H1 (cell line): Measurements from ENCODE around the gene GPR45. TPM values are rescaled to one million over a fixed set of nuclear protein-coding genes. Genes with fewer than 3 reads are reported as not detected.

Source experiments
- CTCF ChIA-PET: fragments of 300-600 bp; sonication (Branson Sonifier 250); formaldehyde crosslinking; loops from one replicate; lab custom pipeline; 2021; ENCODE audit not compliant: partially characterized antibody; lab: Charles Lee
- POLR2A ChIA-PET: fragments of 300-600 bp; sonication (Branson Sonifier 250); formaldehyde crosslinking; loops from one replicate; lab custom pipeline; 2021; ENCODE audit warnings: inconsistent platforms; ENCODE audit not compliant: partially characterized antibody; lab: Charles Lee
- DNase-seq, 2 experiments: peaks; one replicate each; pipeline versions ENCODE4 v3.0.0 to v3.0.0-alpha.2; 2010 to 2022; ENCODE audit warnings: low spot score in 2 of 2, low read depth in 1 of 2, mixed read lengths in 1 of 2
- FAIRE-seq: peaks from 2 replicates; lab custom pipeline; 2011; peaks lifted over from hg19 to GRCh38; lab: Jason Lieb, UNC
- H2AFZ ChIP-seq: 2 replicates; pipeline ENCODE4 v1.8.1; 2012; ENCODE audit warnings: low read length, inconsistent platforms
- H2AK5ac ChIP-seq: 2 replicates; pipeline ENCODE4 v1.6.1; 2013; ENCODE audit warnings: low read depth, low read length
- H2BK120ac ChIP-seq: replicated peaks from 2 replicates; pipeline ENCODE3; 2013; ENCODE audit warnings: low read depth, low read length, inconsistent platforms
- H2BK12ac ChIP-seq: 2 replicates; pipeline ENCODE4 v1.6.1; 2013; ENCODE audit warnings: low read depth, low read length
- H2BK15ac ChIP-seq: 2 replicates; pipeline ENCODE4 v1.6.1; 2013; ENCODE audit warnings: low read length
- H2BK20ac ChIP-seq: 2 replicates; pipeline ENCODE4 v1.6.1; 2013; ENCODE audit warnings: low read length
- H2BK5ac ChIP-seq: 2 replicates; pipeline ENCODE4 v1.6.1; 2013; ENCODE audit warnings: low read depth, low read length
- H3K14ac ChIP-seq: 2 replicates; pipeline ENCODE4 v1.6.1; 2013; ENCODE audit warnings: inconsistent platforms; ENCODE audit not compliant: insufficient read length
- H3K18ac ChIP-seq: 2 replicates; pipeline ENCODE4 v1.6.1; 2013; ENCODE audit warnings: low read length; ENCODE audit errors: extremely low read depth
- H3K23ac ChIP-seq: 2 replicates; pipeline ENCODE4 v1.6.1; 2013; ENCODE audit warnings: inconsistent platforms; ENCODE audit not compliant: insufficient read length
- H3K23me2 ChIP-seq: 2 replicates; pipeline ENCODE4 v1.6.1; 2013; ENCODE audit warnings: low read depth, low read length
- H3K27ac ChIP-seq: 2 replicates; pipeline ENCODE4 v1.6.1; 2011; ENCODE audit warnings: low read depth, low read length, inconsistent platforms
- H3K27me3 ChIP-seq, 4 experiments: replicated peaks in 1 of 4; 1 replicate in 1 of 4; 2 replicates in 3 of 4; pipeline versions ENCODE4 v1.6.1 to v1.8.1; 2011 to 2013; ENCODE audit warnings: low read length in 3 of 4, mild to moderate bottlenecking in 3 of 4, inconsistent platforms in 2 of 4, mixed read lengths in 2 of 4, moderate library complexity in 1 of 4; ENCODE audit not compliant: control insufficient read depth in 3 of 4, insufficient read depth in 3 of 4; ENCODE audit errors: extremely low read depth in 1 of 4
- H3K36me3 ChIP-seq, 4 experiments: 2 replicates each; pipeline versions ENCODE4 v1.6.1 to v1.8.1; 2011 to 2013; ENCODE audit warnings: mild to moderate bottlenecking in 4 of 4, low read length in 3 of 4, moderate library complexity in 2 of 4, control low read depth in 1 of 4, inconsistent platforms in 1 of 4; ENCODE audit not compliant: insufficient read depth in 4 of 4, control insufficient read depth in 2 of 4
- H3K4ac ChIP-seq: replicated peaks from 2 replicates; pipeline ENCODE3; 2013; ENCODE audit warnings: low read length, low read depth, mixed read lengths, inconsistent platforms; ENCODE audit not compliant: insufficient read length
- H3K4me1 ChIP-seq, 4 experiments: replicated peaks in 1 of 4; 1 replicate in 1 of 4; 2 replicates in 3 of 4; pipeline versions ENCODE4 v1.6.1 to v1.8.1; 2011 to 2013; ENCODE audit warnings: low read length in 3 of 4, inconsistent platforms in 2 of 4, mixed read lengths in 1 of 4; ENCODE audit not compliant: insufficient read depth in 4 of 4, control insufficient read depth in 3 of 4
- H3K4me2 ChIP-seq, 2 experiments: 2 replicates each; pipeline versions ENCODE4 v1.6.1 to v1.8.1; 2011 to 2013; ENCODE audit warnings: low read depth in 2 of 2, low read length in 2 of 2, control low read depth in 1 of 2, inconsistent platforms in 1 of 2, mild to moderate bottlenecking in 1 of 2; ENCODE audit not compliant: insufficient read depth in 1 of 2
- H3K4me3 ChIP-seq, 4 experiments: fragments of 200-600, 300-600 bp in 1 of 4; sonication (generic), shearing (Covaris generic), sonication (Bioruptor Twin) in 1 of 4; 2 replicates each; pipeline versions ENCODE4 v1.5.1 to v1.8.1; 2011 to 2016; ENCODE audit warnings: low read length in 4 of 4, low read depth in 3 of 4, control low read depth in 2 of 4, inconsistent platforms in 2 of 4, mild to moderate bottlenecking in 2 of 4, mixed read lengths in 1 of 4, moderate library complexity in 1 of 4; ENCODE audit not compliant: insufficient read depth in 2 of 4; ENCODE audit errors: extremely low read depth in 1 of 4
- H3K56ac ChIP-seq: replicated peaks from 2 replicates; pipeline ENCODE3; 2013; ENCODE audit warnings: low read depth, mild to moderate bottlenecking, mixed read lengths, low read length, inconsistent platforms; ENCODE audit not compliant: insufficient read length
- H3K79me1 ChIP-seq: 2 replicates; pipeline ENCODE4 v1.6.1; 2013; ENCODE audit warnings: low read depth, low read length, control low read depth
- H3K79me2 ChIP-seq, 2 experiments: 2 replicates each; pipeline versions ENCODE4 v1.6.1 to v1.8.1; 2012 to 2013; ENCODE audit warnings: low read length in 2 of 2, mild to moderate bottlenecking in 2 of 2, inconsistent platforms in 1 of 2; ENCODE audit not compliant: insufficient read depth in 2 of 2, control insufficient read depth in 1 of 2
- H3K9ac ChIP-seq, 4 experiments: replicated peaks in 1 of 4; 1 replicate in 1 of 4; 2 replicates in 3 of 4; pipeline versions ENCODE4 v1.6.1 to v1.8.1; 2011 to 2013; ENCODE audit warnings: low read depth in 3 of 4, low read length in 3 of 4, control low read depth in 2 of 4, mild to moderate bottlenecking in 2 of 4, moderate library complexity in 2 of 4, inconsistent platforms in 1 of 4; ENCODE audit errors: extremely low read depth in 1 of 4
- H3K9me3 ChIP-seq, 2 experiments: 2 replicates each; pipeline versions ENCODE4 v1.6.1 to v1.8.1; 2012 to 2013; ENCODE audit warnings: mild to moderate bottlenecking in 2 of 2, moderate library complexity in 2 of 2, control low read depth in 1 of 2, inconsistent platforms in 1 of 2, low read depth in 1 of 2, low read length in 1 of 2, mixed read lengths in 1 of 2; ENCODE audit not compliant: insufficient read depth in 2 of 2
- H4K20me1 ChIP-seq, 2 experiments: replicated peaks in 1 of 2; 2 replicates each; pipeline versions ENCODE3 to v1.8.1; 2011 to 2013; ENCODE audit warnings: inconsistent platforms in 2 of 2, low read length in 2 of 2, mild to moderate bottlenecking in 1 of 2; ENCODE audit not compliant: insufficient read depth in 2 of 2, control insufficient read depth in 1 of 2
- H4K5ac ChIP-seq: 2 replicates; pipeline ENCODE4 v1.6.1; 2013; ENCODE audit warnings: low read length, low read depth, mixed read lengths, inconsistent platforms; ENCODE audit not compliant: insufficient read length
- H4K8ac ChIP-seq: 2 replicates; pipeline ENCODE4 v1.8.0; 2013; ENCODE audit warnings: mild to moderate bottlenecking, moderate library complexity, low read length, inconsistent platforms; ENCODE audit not compliant: insufficient read depth; ENCODE audit errors: extremely low read depth
- H4K91ac ChIP-seq: replicated peaks from 2 replicates; pipeline ENCODE3; 2013; ENCODE audit warnings: low read length, mixed read lengths, inconsistent platforms; ENCODE audit not compliant: insufficient read length
- ASH2L ChIP-seq: fragments of 200-600, 300-600 bp; sonication (generic); IDR thresholded peaks from one replicate; pipeline ENCODE4 v1.7.1; 2017; ENCODE audit warnings: low read length
- CBX5 ChIP-seq: fragments of 300-800, 300-1000 bp; sonication (generic); IDR thresholded peaks from 2 replicates; pipeline ENCODE4 v1.7.1; 2016; ENCODE audit warnings: antibody characterized with exemption, low read length, low read depth
- EP300 ChIP-seq, 2 experiments: IDR thresholded peaks; 1 replicate in 1 of 2; 2 replicates in 1 of 2; pipeline ENCODE4 v1.6.1; 2011 to 2012; ENCODE audit warnings: low read depth in 2 of 2, low read length in 2 of 2, mild to moderate bottlenecking in 2 of 2, borderline replicate concordance in 1 of 2, inconsistent platforms in 1 of 2, moderate library complexity in 1 of 2
- NANOG ChIP-seq: IDR thresholded peaks from 2 replicates; pipeline ENCODE4 v1.6.1; 2011; ENCODE audit warnings: low read length, low read depth, mild to moderate bottlenecking, inconsistent platforms; ENCODE audit not compliant: insufficient read depth, poor library complexity, severe bottlenecking
- RBBP5 ChIP-seq: IDR thresholded peaks from 2 replicates; pipeline ENCODE4 v1.7.1; 2012; ENCODE audit warnings: low read depth, mild to moderate bottlenecking, inconsistent platforms, low read length, moderate library complexity, borderline replicate concordance
- RNF2 ChIP-seq: fragments of 200-900, 300-1000 bp; sonication (generic); IDR thresholded peaks from 2 replicates; pipeline ENCODE4 v1.7.1; 2016; ENCODE audit warnings: borderline replicate concordance, low read depth, mild to moderate bottlenecking, antibody characterized with exemption, low read length; ENCODE audit not compliant: poor library complexity, severe bottlenecking; ENCODE audit errors: missing control alignments
- SP4 ChIP-seq: IDR thresholded peaks from 2 replicates; pipeline ENCODE4 v1.6.1; 2012; ENCODE audit warnings: low read length, inconsistent platforms
- SRF ChIP-seq: IDR thresholded peaks from 2 replicates; pipeline ENCODE4 v1.6.1; 2011; ENCODE audit warnings: mild to moderate bottlenecking, low read depth, low read length, moderate library complexity
- TAF7 ChIP-seq: optimal IDR thresholded peaks from 2 replicates; pipeline ENCODE3; 2011; ENCODE audit warnings: low read depth, mild to moderate bottlenecking, inconsistent platforms, low read length, moderate library complexity, borderline replicate concordance
- WGBS, 2 experiments: shearing (Covaris generic) in 1 of 2; methylation state at CpG; one replicate each; pipeline versions ENCODE4 v1.1.6 to v1.1.7; 2013 to 2015; ENCODE audit warnings: low lambda C conversion rate in 2 of 2, mixed read lengths in 2 of 2, inconsistent platforms in 1 of 2, low coverage in 1 of 2, missing lambda C conversion rate in 1 of 2; ENCODE audit not compliant: insufficient replicate concordance in 2 of 2, insufficient coverage in 1 of 2, insufficient read length in 1 of 2; ENCODE audit errors: extremely low coverage in 1 of 2, missing lambda C conversion rate in 1 of 2; 5-methylcytosine and 5-hydroxymethylcytosine counted together
- polyA plus RNA-seq, 7 experiments: library from polyadenylated mRNA; depleted of rRNA in 3 of 7; stranded (reverse) in 5 of 7; unstranded in 2 of 7; fragments of >200 nt in 5 of 7; fragments of 200-250 nt in 2 of 7; gene quantifications; 1 replicate in 5 of 7; 2 replicates in 1 of 7; 4 replicates in 1 of 7; pipeline versions ENCODE4 v1.2.1 to v1.2.3, GENCODE V29; 2011 to 2013; ENCODE audit warnings: missing spikeins in 2 of 7, mixed read lengths in 2 of 7
- total RNA-seq: library from RNA; stranded (reverse); fragmentation: NEBNext Ultra II Directional; extraction: Animal tissue kit (Norgen Biotek cat#: 25700); gene quantifications from 2 replicates; pipeline ENCODE4 v1.2.1, GENCODE V29; 2021

GPR45 gene
- total and polyA plus RNA-seq, 2 of the 8 experiments (the other 6 are each of a cell fraction or from before 2014, with no cell fraction given): 0.21 TPM; not detected in 1

DNA sequence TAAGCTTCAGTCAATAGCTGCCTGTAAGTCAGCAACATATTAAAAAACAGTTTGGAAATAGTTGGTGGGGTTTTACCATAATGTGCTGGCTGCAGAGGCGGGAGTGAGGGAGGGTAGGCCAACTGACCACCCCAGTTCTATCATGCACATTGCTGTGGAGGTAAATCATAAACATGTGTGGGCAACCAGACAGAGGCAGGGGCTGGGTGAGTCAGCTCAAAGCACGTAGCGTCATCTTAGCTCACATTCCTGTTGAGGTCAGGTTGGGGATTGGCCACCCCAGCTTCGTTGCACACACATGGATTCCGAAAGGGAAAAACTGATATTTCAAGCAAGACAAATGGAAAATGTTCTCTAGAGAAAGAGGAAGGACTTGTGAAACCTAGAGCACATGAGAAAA, 19.5 kb downstream of the GPR45 start:
- Histone ChIP-seq H4K91ac (no peak overlapping the region), H3K4me2 (no peak overlapping the region), H3K23ac (no peak overlapping the region), H2BK5ac (no peak overlapping the region), H3K23me2 (no peaks in the 10 kb centered on the region), H4K8ac (no peak overlapping the region), H3K79me1 (no peaks in the 10 kb centered on the region; the same call in 1 of the 2 replicates), H3K9me3 (no peaks in the 10 kb centered on the region), H3K27me3 (no peaks in the 10 kb centered on the region), H2AFZ (no peak overlapping the region), H2BK120ac (no peak overlapping the region), H3K18ac (no peak overlapping the region), H3K14ac (no peak overlapping the region), H3K36me3 (no peaks in the 10 kb centered on the region; a peak in 1 of 8 replicates), H2AK5ac (no peak overlapping the region), H4K20me1 (no peaks in the 10 kb centered on the region), H3K56ac (no peak overlapping the region), H2BK20ac (no peak overlapping the region), H3K27ac (no peak overlapping the region), H2BK15ac (no peak overlapping the region), H3K4ac (no peak overlapping the region), H3K4me3 (no peak overlapping the region), H3K4me1 (peaks cover 0 to 4% (median 0%) of the 10 kb centered on the region in 4 experiments; a peak in 1 of 7 replicates), H4K5ac (no peak overlapping the region), H3K79me2 (no peaks in the 10 kb centered on the region), H2BK12ac (no peak overlapping the region), H3K9ac (no peak overlapping the region)
- no peak for FAIRE-seq
- ChIA-PET CTCF (interaction anchor here (0.9 to 1.3 kb wide), 3 partner anchors 17 to 146 kb away, joined by 3 to 5 read pairs (median 4); no protein-coding TSS in a partner anchor), POLR2A (no interaction called here)
- DNase-seq: no peak
- WGBS, 2 experiments: 88% methylated on average over 5 of the region's 5 CpGs; no CpG with 5 or more reads in 1 of the 2 experiments
- no peak for TF ChIP-seq RBBP5
- no peak for TF ChIP-seq SP4
- TF ChIP-seq NANOG: no peak
- TF ChIP-seq RNF2: no peak
- no peak for TF ChIP-seq SRF
- TF ChIP-seq EP300 (IDR thresholded peaks at IDR 0.05; ENCODE audit: borderline replicate concordance in 1 of 2, low read depth in 2 of 2, low read length in 2 of 2): no peak
- no peak for TF ChIP-seq TAF7
- TF ChIP-seq CBX5: no peak
- no peak for TF ChIP-seq ASH2L
